GM12873 (cell line): Measurements from ENCODE around the gene SDCCAG8.

Source experiments
- TF ChIP-seq, protein P1 (sequence below): IDR thresholded peaks from 2 replicates; pipeline ENCODE4 v1.5.1; 2012; ENCODE audit warnings: low read depth, mild to moderate bottlenecking, moderate library complexity, low read length, control low read depth; ENCODE audit not compliant: insufficient read depth; ENCODE audit errors: missing control alignments

Gene SDCCAG8

DNA sequence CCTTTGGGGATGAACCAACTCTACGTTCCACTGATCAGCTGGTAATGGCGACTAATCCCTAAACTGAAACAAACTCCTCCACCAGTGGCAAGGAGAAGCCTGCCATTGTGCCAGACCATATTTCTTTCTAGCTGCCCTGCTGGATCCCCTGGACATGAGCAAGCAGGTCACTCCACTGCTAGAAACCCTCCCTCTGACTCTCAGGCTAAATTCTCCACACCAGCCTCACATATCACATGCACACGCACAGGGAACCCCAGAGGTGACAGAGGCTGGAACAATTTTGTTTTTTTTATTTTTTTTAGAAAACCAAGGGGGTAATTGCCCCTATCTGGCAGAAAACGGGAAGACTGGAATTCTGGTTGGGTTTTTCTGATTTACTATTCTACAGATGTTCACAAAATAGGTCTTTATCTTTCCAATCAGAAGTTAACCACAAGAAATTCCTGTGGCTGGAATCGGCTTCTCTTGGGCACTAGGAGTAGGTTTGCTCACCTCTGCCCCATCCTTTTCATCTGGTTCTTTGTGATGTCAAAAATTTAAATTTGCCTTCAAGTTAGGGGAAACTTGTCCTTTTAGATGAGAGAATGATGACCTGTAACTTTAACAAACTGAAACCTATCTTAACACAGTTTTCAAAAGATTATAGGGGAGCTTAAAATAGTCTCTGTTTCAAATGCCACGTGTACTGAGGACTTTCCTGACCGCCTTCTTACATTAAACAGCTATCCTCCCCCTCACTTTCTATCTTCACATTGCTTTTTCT is 258.1 kb downstream of the SDCCAG8 start:
- TF ChIP-seq, protein P1, sequence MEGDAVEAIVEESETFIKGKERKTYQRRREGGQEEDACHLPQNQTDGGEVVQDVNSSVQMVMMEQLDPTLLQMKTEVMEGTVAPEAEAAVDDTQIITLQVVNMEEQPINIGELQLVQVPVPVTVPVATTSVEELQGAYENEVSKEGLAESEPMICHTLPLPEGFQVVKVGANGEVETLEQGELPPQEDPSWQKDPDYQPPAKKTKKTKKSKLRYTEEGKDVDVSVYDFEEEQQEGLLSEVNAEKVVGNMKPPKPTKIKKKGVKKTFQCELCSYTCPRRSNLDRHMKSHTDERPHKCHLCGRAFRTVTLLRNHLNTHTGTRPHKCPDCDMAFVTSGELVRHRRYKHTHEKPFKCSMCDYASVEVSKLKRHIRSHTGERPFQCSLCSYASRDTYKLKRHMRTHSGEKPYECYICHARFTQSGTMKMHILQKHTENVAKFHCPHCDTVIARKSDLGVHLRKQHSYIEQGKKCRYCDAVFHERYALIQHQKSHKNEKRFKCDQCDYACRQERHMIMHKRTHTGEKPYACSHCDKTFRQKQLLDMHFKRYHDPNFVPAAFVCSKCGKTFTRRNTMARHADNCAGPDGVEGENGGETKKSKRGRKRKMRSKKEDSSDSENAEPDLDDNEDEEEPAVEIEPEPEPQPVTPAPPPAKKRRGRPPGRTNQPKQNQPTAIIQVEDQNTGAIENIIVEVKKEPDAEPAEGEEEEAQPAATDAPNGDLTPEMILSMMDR = no peak

DNA sequence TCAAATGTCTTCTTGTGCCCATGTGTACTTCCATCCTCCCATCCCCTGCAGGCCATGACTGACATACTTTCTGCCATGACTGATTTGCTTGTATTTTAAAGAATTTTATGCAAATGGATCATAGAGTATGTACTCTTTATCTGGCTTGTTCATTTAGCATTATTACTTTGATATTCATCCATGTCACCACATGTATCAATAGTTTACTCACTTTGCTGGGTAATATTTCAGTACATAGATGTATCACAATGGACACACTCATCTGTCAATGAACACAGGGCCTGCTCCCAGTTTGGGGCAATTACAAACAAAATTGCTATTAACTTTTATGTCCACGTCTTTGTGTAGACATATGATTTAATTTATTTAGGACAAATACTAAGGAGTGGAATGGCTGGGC is 259.1 kb downstream of the SDCCAG8 start:
- TF ChIP-seq, protein P1 = no peak

DNA sequence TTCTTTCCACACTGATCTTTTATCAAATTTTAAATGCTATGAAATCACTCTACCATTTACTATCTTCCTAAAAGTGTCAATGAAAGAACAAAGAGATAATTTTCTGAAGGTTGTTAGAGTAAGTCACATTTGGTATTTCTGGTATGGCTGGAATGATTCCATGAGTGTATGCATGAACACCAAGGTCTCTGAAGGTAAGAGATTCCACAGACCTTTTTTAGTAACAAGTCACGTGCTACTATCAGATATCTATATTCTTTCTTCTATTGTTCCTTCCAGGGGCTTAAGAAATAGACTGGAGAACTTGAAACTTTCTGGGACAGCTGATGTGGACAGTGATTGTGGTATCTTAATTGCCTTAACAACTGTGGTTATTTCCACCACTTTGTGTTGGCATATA is 265.0 kb downstream of the SDCCAG8 start:
- TF ChIP-seq, protein P1 = no peak

DNA sequence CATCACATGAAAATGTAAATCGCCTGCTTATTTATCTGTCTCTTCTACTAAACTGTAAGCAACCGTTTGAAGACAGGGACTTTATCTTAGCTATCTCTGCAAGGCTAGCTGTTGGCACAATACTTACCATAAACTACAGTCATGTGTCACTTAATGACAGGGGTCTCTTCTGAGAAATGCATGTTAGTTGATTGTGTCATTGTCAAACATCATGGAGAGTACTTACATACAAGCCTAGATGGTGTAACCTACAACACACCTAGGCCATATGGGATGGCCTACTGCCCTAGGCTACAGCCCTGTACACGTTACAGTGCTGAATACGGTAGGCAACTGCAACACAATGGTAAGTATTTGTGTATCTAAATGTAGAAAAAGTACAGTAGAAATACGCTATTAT is 267.9 kb downstream of the SDCCAG8 start:
- TF ChIP-seq, protein P1 = no peak

DNA sequence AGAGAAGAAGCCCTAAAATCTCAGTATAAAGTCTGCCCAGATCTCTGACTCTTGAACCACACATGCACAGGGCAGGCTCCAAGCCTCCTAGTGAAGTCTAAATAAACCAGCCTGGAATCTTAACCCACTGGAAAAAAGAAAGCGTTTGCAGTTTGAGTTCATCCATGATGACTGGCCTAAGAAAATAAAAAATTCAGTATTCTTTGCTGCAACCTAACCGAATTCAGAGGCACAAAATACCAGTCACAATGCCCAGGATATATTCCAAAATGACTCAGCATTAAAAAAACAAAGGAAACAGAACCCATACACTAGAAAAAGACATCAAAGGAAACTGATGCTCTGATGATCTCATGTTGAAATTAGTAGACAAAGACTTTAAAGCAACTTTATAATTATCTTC is 269.2 kb downstream of the SDCCAG8 start:
- TF ChIP-seq, protein P1 = no peak

DNA sequence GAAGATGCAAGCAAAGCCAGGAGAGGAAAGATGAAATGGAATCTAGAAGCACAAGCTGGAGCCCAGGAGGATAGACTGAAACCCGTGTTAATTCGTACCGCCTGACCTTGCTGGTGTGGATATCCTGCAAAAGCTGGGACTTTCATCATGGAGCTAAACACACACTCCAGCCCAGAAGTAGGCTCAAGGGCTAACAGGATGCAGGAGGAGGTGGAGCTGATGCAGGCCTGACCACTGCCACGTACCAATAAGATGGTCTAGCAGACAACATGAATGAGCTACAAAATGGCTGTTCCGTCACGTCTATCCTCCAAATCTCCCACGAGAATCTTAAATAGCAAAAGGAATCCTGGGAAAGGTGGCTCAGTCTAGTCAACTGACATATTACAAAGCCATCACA is 270.3 kb downstream of the SDCCAG8 start:
- TF ChIP-seq, protein P1 = no peak

DNA sequence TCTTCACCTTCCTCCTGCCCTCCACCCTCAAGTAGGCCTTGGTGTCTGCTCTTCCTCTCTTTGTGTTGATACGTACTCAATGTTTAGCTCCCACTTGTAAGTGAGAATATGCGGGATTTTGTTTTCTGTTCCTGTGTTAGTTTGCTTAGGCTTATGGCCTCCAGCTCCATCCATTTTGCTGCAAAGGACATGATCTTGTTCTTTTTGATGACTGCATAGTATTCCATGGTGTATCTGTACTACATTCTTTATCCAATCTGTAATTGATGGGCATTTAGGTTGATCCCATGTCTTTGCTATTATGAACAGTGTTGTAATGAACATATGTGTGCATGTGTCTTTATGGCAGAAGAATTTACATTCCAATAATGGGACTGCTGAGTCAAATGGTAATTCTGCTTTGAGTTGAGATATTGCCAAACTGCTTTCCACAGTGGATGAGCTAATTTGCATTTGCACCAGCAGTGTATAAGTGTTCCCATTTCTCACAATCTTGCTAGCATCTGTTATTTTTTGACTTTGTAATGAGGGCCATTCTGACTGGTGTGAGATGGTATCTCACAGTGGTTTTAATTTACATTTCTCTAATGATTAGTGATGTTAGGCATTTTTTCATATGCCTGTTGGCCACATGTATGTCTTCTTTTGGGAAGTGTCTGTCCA is 272.7 kb downstream of the SDCCAG8 start:
- TF ChIP-seq, protein P1 = no peak
